ENCODE data around the gene SLC25A24. TPM values are rescaled to one million over a fixed set of nuclear protein-coding genes. Genes with fewer than 3 reads are reported as not detected.
"Not testable (repeated sequence)": the region's sequence is repeated elsewhere in the genome, so short reads cannot be mapped to it uniquely, and the experiment has no call there.

Gene SLC25A24
- total and polyA plus RNA-seq, 4 experiments from 2014 or later: 17.3 to 23.1 (median 18.9) TPM

DNA sequence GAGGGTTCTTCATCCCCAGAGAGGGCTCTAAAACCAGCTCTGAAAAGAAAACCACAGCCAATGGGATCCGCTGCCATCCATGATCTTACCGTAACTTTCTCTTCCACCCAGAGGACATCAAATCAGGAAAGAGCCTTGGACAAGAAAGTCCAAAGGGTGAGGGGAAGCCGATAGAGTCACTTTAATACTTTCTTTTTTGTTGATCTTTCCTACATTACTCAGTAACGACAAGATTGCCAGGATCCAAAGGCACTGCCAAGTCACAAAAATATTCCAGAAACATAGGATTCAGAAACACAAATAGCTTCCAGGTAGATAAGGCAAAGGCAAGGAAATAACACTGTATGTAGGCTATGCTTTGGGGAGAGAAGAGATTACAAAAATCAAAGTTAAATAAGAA, 26.7 kb upstream of the SLC25A24 start:
- H3K27ac Mint-ChIP-seq; POLR2A ChIA-PET (ENCODE audit: partially characterized antibody); H3K27me3 ChIP-seq (ENCODE audit: insufficient read depth, low read length); DNase-seq; H3K9me3 ChIP-seq (ENCODE audit: control insufficient read depth in 1 of 2, low read length in 2 of 2); H3K4me3 ChIP-seq (ENCODE audit: low read length in 2 of 2); H3K36me3 ChIP-seq (ENCODE audit: insufficient read depth, low read length); H3K4me3 Mint-ChIP-seq; intact Hi-C loops (cut with micrococcal nuclease); H3K4me1 Mint-ChIP-seq; H3K36me3 Mint-ChIP-seq; CTCF ChIA-PET (ENCODE audit: partially characterized antibody); H3K27me3 Mint-ChIP-seq; H3K27ac ChIP-seq (ENCODE audit: low read depth, low read length); H3K9me3 Mint-ChIP-seq; H3K4me1 ChIP-seq (ENCODE audit: insufficient read depth, low read length): not testable (repeated sequence)

GRCh38 chr1:108223226-108223625, 23.1 kb upstream of the SLC25A24 start:
- H3K4me3 Mint-ChIP-seq; H3K36me3 Mint-ChIP-seq; H3K4me3 ChIP-seq (ENCODE audit: low read length in 2 of 2); H3K4me1 ChIP-seq (ENCODE audit: insufficient read depth, low read length); H3K27me3 Mint-ChIP-seq; H3K27ac ChIP-seq (ENCODE audit: low read depth, low read length); H3K27ac Mint-ChIP-seq; H3K36me3 ChIP-seq (ENCODE audit: insufficient read depth, low read length); H3K9me3 ChIP-seq (ENCODE audit: control insufficient read depth in 1 of 2, low read length in 2 of 2); intact Hi-C loops (cut with micrococcal nuclease); CTCF ChIA-PET (ENCODE audit: partially characterized antibody); POLR2A ChIA-PET (ENCODE audit: partially characterized antibody); DNase-seq; H3K9me3 Mint-ChIP-seq; H3K27me3 ChIP-seq (ENCODE audit: insufficient read depth, low read length); H3K4me1 Mint-ChIP-seq: not testable (repeated sequence)

DNA sequence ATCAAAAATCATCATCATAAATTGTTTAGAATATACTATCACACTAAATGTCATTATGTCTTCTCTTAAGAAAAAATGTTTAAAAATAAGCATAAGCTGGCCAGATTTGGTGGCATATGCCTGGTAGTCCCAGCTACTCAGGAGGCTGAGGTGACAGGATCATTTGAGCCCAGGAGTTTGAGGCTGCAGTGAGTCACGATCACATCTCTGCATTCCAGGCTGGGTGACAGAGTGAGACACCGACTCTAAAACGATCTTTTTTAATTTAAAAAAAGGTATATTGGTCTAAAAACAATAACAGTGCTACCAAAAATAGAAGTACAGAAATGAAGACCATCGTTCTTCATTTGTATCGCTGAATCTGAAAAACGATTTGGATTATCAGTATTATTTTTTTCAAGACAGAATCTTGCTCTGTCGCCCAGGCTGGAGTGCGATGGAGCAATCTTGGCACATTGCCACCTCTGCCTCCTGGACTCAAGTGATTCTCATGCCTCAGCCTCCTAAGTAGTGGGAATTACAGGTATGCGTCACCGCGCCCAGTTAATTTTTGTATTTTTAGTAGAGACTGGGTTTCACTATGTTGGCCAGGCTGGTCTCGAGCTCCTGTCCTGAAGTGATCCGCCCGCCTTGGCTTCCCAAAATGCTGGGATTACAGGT, 17.5 kb upstream of the SLC25A24 start:
- H3K27ac ChIP-seq (ENCODE audit: low read depth, low read length); H3K4me3 Mint-ChIP-seq; H3K9me3 ChIP-seq (ENCODE audit: control insufficient read depth in 1 of 2, low read length in 2 of 2); H3K27ac Mint-ChIP-seq; POLR2A ChIA-PET (ENCODE audit: partially characterized antibody); H3K36me3 ChIP-seq (ENCODE audit: insufficient read depth, low read length); intact Hi-C loops (cut with micrococcal nuclease); H3K36me3 Mint-ChIP-seq; H3K27me3 ChIP-seq (ENCODE audit: insufficient read depth, low read length); H3K4me1 Mint-ChIP-seq; DNase-seq; H3K27me3 Mint-ChIP-seq; H3K4me3 ChIP-seq (ENCODE audit: low read length in 2 of 2); H3K9me3 Mint-ChIP-seq; H3K4me1 ChIP-seq (ENCODE audit: insufficient read depth, low read length); CTCF ChIA-PET (ENCODE audit: partially characterized antibody): not testable (repeated sequence)

DNA sequence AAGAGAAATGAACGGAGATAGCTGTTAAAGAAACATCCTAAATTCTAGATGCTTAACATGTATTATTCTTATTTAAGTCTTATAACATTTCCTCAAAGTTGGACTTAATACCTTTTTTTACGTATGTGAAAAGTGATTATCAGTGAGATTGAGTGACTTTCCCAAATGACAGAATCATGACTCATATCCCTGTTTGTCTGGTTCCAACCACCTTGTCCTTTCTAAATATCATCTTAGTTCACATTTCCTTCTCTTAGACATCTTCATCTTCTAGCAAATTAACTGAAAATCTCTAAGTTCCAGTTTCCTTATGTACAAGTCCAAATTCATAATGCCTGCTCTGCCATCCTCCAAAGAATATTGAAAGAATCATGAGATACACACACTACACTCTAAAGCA, 16.9 kb upstream of the SLC25A24 start:
- H3K9me3 ChIP-seq (ENCODE audit: control insufficient read depth in 1 of 2, low read length in 2 of 2); intact Hi-C loops (cut with micrococcal nuclease); H3K9me3 Mint-ChIP-seq; H3K36me3 ChIP-seq (ENCODE audit: insufficient read depth, low read length); DNase-seq; POLR2A ChIA-PET (ENCODE audit: partially characterized antibody); H3K27ac ChIP-seq (ENCODE audit: low read depth, low read length); H3K4me3 Mint-ChIP-seq; H3K4me3 ChIP-seq (ENCODE audit: low read length in 2 of 2); H3K27ac Mint-ChIP-seq; H3K4me1 Mint-ChIP-seq; H3K27me3 ChIP-seq (ENCODE audit: insufficient read depth, low read length); H3K27me3 Mint-ChIP-seq; H3K4me1 ChIP-seq (ENCODE audit: insufficient read depth, low read length); H3K36me3 Mint-ChIP-seq: not testable (repeated sequence)
- CTCF ChIA-PET (ENCODE audit: partially characterized antibody): interaction anchor here (1.0 kb wide), 2 partner anchors 345 to 681 kb away, joined by 3 read pairs; no protein-coding TSS in a partner anchor

GRCh38 chr1:108216028-108216890, 16.1 kb upstream of the SLC25A24 start:
- H3K27ac Mint-ChIP-seq; H3K27me3 ChIP-seq (ENCODE audit: insufficient read depth, low read length); H3K27ac ChIP-seq (ENCODE audit: low read depth, low read length); POLR2A ChIA-PET (ENCODE audit: partially characterized antibody); H3K4me1 ChIP-seq (ENCODE audit: insufficient read depth, low read length); H3K9me3 Mint-ChIP-seq; intact Hi-C loops (cut with micrococcal nuclease); H3K4me3 Mint-ChIP-seq; H3K4me3 ChIP-seq (ENCODE audit: low read length in 2 of 2); DNase-seq; H3K4me1 Mint-ChIP-seq; H3K9me3 ChIP-seq (ENCODE audit: control insufficient read depth in 1 of 2, low read length in 2 of 2); H3K27me3 Mint-ChIP-seq; H3K36me3 Mint-ChIP-seq; H3K36me3 ChIP-seq (ENCODE audit: insufficient read depth, low read length): not testable (repeated sequence)
- CTCF ChIA-PET (ENCODE audit: partially characterized antibody): interaction anchor here (1.0 kb wide), 2 partner anchors 346 to 682 kb away, joined by 3 read pairs; no protein-coding TSS in a partner anchor

- H3K27me3 ChIP-seq (ENCODE audit: insufficient read depth, low read length); H3K27ac ChIP-seq (ENCODE audit: low read depth, low read length); H3K36me3 Mint-ChIP-seq; intact Hi-C loops (cut with micrococcal nuclease); H3K4me1 ChIP-seq (ENCODE audit: insufficient read depth, low read length); H3K27ac Mint-ChIP-seq; H3K4me3 Mint-ChIP-seq; POLR2A ChIA-PET (ENCODE audit: partially characterized antibody); H3K36me3 ChIP-seq (ENCODE audit: insufficient read depth, low read length); H3K4me1 Mint-ChIP-seq; H3K9me3 Mint-ChIP-seq; H3K4me3 ChIP-seq (ENCODE audit: low read length in 2 of 2); H3K9me3 ChIP-seq (ENCODE audit: control insufficient read depth in 1 of 2, low read length in 2 of 2): not testable (repeated sequence)
- peak in 4 of 5 donors; percentile 30 to 33 (median 32) for DNase-seq
- CTCF ChIA-PET (ENCODE audit: partially characterized antibody): interaction anchor here (0.8 to 1.0 kb wide), 4 partner anchors 14 to 429 kb away, joined by 3 read pairs; partner anchors contain the start of gene SLC25A24
- H3K27me3 Mint-ChIP-seq: peaks cover 9 to 12% of the 10 kb centered on the region in 2 donors
Measured at GRCh38 chr1:108214641-108215465, 14.7 kb upstream of the SLC25A24 start.

- Mint-ChIP-seq H3K27me3 (peaks cover 12 to 22% of the 10 kb centered on the region in 2 donors), H3K36me3 (no peaks in the 10 kb centered on the region)
- intact Hi-C loops (cut with micrococcal nuclease): no loop called here
Measured at GRCh38 chr1:108211014-108211413, 10.9 kb upstream of the SLC25A24 start.

More at GRCh38 chr1:108211014-108211413, 10.9 kb upstream of the SLC25A24 start:
- H3K36me3 ChIP-seq (ENCODE audit: insufficient read depth, low read length): no peaks in the 10 kb centered on the region
- Mint-ChIP-seq H3K4me3 (no peak overlapping the region), H3K4me1 (peaks cover 3 to 10% (median 7%) of the 10 kb centered on the region in 4 donors), H3K9me3 (no peaks in the 10 kb centered on the region), H3K27ac (no peak overlapping the region)
- no peaks in the 10 kb centered on the region for H3K27me3 ChIP-seq (ENCODE audit: insufficient read depth, low read length)
- POLR2A ChIA-PET (ENCODE audit: partially characterized antibody): no interaction called here
- H3K4me1 ChIP-seq (ENCODE audit: insufficient read depth, low read length): peaks cover 7% of the 10 kb centered on the region
- no peak overlapping the region for H3K4me3 ChIP-seq (ENCODE audit: low read length in 2 of 2)
- no peak overlapping the region for H3K27ac ChIP-seq (ENCODE audit: low read depth, low read length)
- CTCF ChIA-PET (ENCODE audit: partially characterized antibody): interaction anchor here (1.7 to 3.3 kb wide), 2 partner anchors 10 to 429 kb away, joined by 4 to 15 read pairs; partner anchors contain the start of gene SLC25A24
- H3K9me3 ChIP-seq (ENCODE audit: control insufficient read depth in 1 of 2, low read length in 2 of 2): no peaks in the 10 kb centered on the region
- DNase-seq: no peak

All from CD4-positive, alpha-beta memory T cell (primary cell).